HEK293 (cell line): ENCODE measurements around the gene OCSTAMP.
A peak's percentile ranks its signal among the peaks of the same experiment; 100 is the strongest.

Experiments
- KLF10 ChIP-seq: fragments of 450-650 bp; IDR thresholded peaks from 2 replicates; pipeline ENCODE4 v1.5.1; 2018; ENCODE audit warnings: missing biosample characterization, mild to moderate bottlenecking, missing genetic modification characterization
- KLF16 ChIP-seq: fragments of 450-650 bp; formaldehyde crosslinking; IDR thresholded peaks from 2 replicates; pipeline ENCODE4 v1.5.1; 2017; ENCODE audit warnings: missing biosample characterization, missing genetic modification characterization
- TCF7L2 ChIP-seq: IDR thresholded peaks from 2 replicates; pipeline ENCODE4 v1.6.1; 2011; ENCODE audit warnings: low read depth, mild to moderate bottlenecking, inconsistent platforms, low read length, moderate library complexity, borderline replicate concordance
- ZFHX2 ChIP-seq: fragments of 450-650 bp; formaldehyde crosslinking; conservative IDR thresholded peaks from 2 replicates; pipeline ENCODE4 v1.5.1; 2016; ENCODE audit warnings: missing biosample characterization, missing genetic modification characterization
- ZNF146 ChIP-seq: fragments of 450-650 bp; formaldehyde crosslinking; IDR thresholded peaks from 2 replicates; pipeline ENCODE4 v1.5.1; 2016; ENCODE audit warnings: missing biosample characterization, missing genetic modification characterization
- ZNF157 ChIP-seq: fragments of 450-650 bp; formaldehyde crosslinking; IDR thresholded peaks from 2 replicates; pipeline ENCODE4 v1.5.1; 2016; ENCODE audit warnings: missing biosample characterization, missing genetic modification characterization
- ZNF175 ChIP-seq: fragments of 450-650 bp; formaldehyde crosslinking; IDR thresholded peaks from 2 replicates; pipeline ENCODE4 v1.5.1; 2016; ENCODE audit warnings: missing biosample characterization, missing genetic modification characterization
- ZNF184 ChIP-seq: fragments of 450-650 bp; IDR thresholded peaks from 2 replicates; pipeline ENCODE4 v1.5.1; 2018; ENCODE audit warnings: missing biosample characterization, mild to moderate bottlenecking, missing genetic modification characterization
- ZNF19 ChIP-seq: fragments of 450-650 bp; formaldehyde crosslinking; IDR thresholded peaks from 2 replicates; pipeline ENCODE4; 2016; ENCODE audit warnings: missing biosample characterization, missing genetic modification characterization, low read depth
- ZNF223 ChIP-seq: fragments of 450-650 bp; formaldehyde crosslinking; IDR thresholded peaks from 2 replicates; pipeline ENCODE4 v1.5.1; 2016; ENCODE audit warnings: missing biosample characterization, missing genetic modification characterization
- ZNF280D ChIP-seq: fragments of 450-650 bp; formaldehyde crosslinking; IDR thresholded peaks from 2 replicates; pipeline ENCODE4 v1.5.1; 2016; ENCODE audit warnings: missing biosample characterization, missing genetic modification characterization
- ZNF362 ChIP-seq: fragments of 450-650 bp; formaldehyde crosslinking; IDR thresholded peaks from 2 replicates; pipeline ENCODE4 v1.5.1; 2016; ENCODE audit warnings: missing biosample characterization, missing genetic modification characterization
- ZNF391 ChIP-seq: fragments of 450-650 bp; formaldehyde crosslinking; IDR thresholded peaks from 2 replicates; pipeline ENCODE4 v1.5.1; 2016; ENCODE audit warnings: low read depth, missing biosample characterization, missing genetic modification characterization, borderline replicate concordance
- ZNF571 ChIP-seq: fragments of 450-650 bp; formaldehyde crosslinking; IDR thresholded peaks from 2 replicates; pipeline ENCODE4 v1.5.0; 2017; ENCODE audit warnings: missing biosample characterization, missing genetic modification characterization
- ZNF626 ChIP-seq: fragments of 450-650 bp; sonication (Bioruptor Pico); formaldehyde crosslinking; IDR thresholded peaks from 2 replicates; pipeline ENCODE4 v1.5.1; 2018; ENCODE audit warnings: missing biosample characterization, missing genetic modification characterization, inconsistent platforms
- ZNF629 ChIP-seq: fragments of 450-650 bp; formaldehyde crosslinking; IDR thresholded peaks from 2 replicates; pipeline ENCODE4 v1.5.1; 2017; ENCODE audit warnings: missing biosample characterization, missing genetic modification characterization
- ZNF639 ChIP-seq: fragments of 450-650 bp; formaldehyde crosslinking; IDR thresholded peaks from 2 replicates; pipeline ENCODE4 v1.5.1; 2016; ENCODE audit warnings: missing biosample characterization, missing genetic modification characterization
- ZNF660 ChIP-seq: fragments of 450-650 bp; IDR thresholded peaks from 2 replicates; pipeline ENCODE4 v1.5.1; 2018; ENCODE audit warnings: missing biosample characterization, mild to moderate bottlenecking, missing genetic modification characterization
- ZNF677 ChIP-seq: fragments of 450-650 bp; IDR thresholded peaks from 2 replicates; pipeline ENCODE4 v1.5.0; 2018; ENCODE audit warnings: missing biosample characterization, mild to moderate bottlenecking, missing genetic modification characterization, moderate library complexity
- ZNF701 ChIP-seq: fragments of 450-650 bp; formaldehyde crosslinking; IDR thresholded peaks from 2 replicates; pipeline ENCODE4 v1.5.1; 2016; ENCODE audit warnings: missing biosample characterization, missing genetic modification characterization
- ZNF777 ChIP-seq: fragments of 450-650 bp; formaldehyde crosslinking; IDR thresholded peaks from 2 replicates; pipeline ENCODE4 v1.5.1; 2017; ENCODE audit warnings: missing biosample characterization, missing genetic modification characterization, borderline replicate concordance
- TF ChIP-seq, protein P1 (sequence below): fragments of 450-650 bp; formaldehyde crosslinking; IDR thresholded peaks from 2 replicates; pipeline ENCODE4 v1.5.1; 2017; ENCODE audit warnings: missing biosample characterization, missing genetic modification characterization
- TF ChIP-seq, protein P2 (sequence below): fragments of 450-650 bp; formaldehyde crosslinking; IDR thresholded peaks from 2 replicates; pipeline ENCODE4 v1.5.1; 2016; ENCODE audit warnings: missing biosample characterization, missing genetic modification characterization
- TF ChIP-seq, protein P3 (sequence below): fragments of 450-650 bp; formaldehyde crosslinking; IDR thresholded peaks from 2 replicates; pipeline ENCODE4 v1.5.1; 2016; ENCODE audit warnings: missing biosample characterization, missing genetic modification characterization
- TF ChIP-seq, protein P4 (sequence below): fragments of 450-650 bp; formaldehyde crosslinking; IDR thresholded peaks from 2 replicates; pipeline ENCODE4 v1.5.1; 2016; ENCODE audit warnings: missing biosample characterization, missing genetic modification characterization

The OCSTAMP gene

DNA sequence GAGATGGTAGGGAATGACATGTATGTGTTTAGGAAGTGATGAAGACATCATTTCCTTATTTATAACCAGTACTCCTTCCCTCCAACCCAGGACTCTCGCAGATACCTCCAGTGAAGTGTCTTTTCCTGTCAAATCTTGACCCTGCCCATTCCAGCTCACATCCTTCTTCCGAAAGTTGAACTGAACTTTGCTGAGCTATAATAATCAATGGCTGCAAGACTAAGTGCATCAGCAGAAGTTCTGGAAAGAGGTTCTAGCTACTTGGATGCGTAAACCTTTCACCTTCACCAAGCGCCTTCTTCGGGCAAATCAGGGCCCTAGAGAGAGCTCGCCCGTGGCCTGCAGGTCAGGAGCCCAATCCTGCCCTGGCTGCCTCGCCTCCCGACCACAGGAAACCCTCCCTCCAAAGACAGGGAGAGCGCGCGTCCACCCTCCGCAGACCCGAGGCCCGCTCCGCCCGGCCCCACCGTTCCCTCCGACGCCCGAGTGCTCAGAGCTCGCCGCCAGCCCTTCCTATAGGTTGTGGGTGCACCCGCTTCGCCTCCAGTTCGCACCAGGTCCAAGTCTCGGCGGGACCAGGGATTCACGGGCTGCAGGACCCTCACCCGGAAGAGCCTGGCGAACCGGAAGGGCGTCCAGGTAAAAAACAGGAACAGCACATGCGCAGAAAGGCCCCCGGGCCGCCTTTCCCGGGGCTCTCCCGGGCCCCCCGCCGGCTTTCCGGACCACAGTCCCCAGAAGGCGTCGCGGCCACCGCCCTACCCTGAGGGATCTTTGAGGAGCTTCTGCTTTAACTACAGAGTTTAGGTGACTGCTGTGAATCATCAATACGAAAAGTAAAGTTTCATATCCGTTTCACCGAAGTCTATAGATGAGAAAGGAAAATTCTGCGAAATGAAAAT is 37.3 kb downstream of the OCSTAMP start, which contains the start of gene ZNF334 (continued):
- TF ChIP-seq ZNF280D (tag by site-specific recombination) (no peak), KLF10 (tag by site-specific recombination) (no peak), ZNF19 (tag by site-specific recombination) (no peak), KLF16 (tag by site-specific recombination) (peak; percentile 65; the same call in 1 of the 2 replicates), ZNF571 (no peak), ZNF184 (tag by site-specific recombination) (no peak), ZNF660 (no peak), ZNF777 (tag by site-specific recombination) (0 out of 2 replicates have a peak, but pooled peaks have one; percentile 28), ZNF175 (no peak), ZFHX2 (no peak), ZNF223 (no peak), ZNF629 (tag by site-specific recombination) (peak; percentile 18; the same call in 1 of the 2 replicates), ZNF391 (tag by site-specific recombination) (no peak), ZNF626 (tag by site-specific recombination) (no peak), ZNF677 (tag by site-specific recombination) (no peak), ZNF362 (tag by site-specific recombination) (peak; percentile 96), ZNF639 (tag by site-specific recombination) (no peak), TCF7L2 (no peak), ZNF146 (no peak), ZNF157 (tag by site-specific recombination) (no peak), ZNF701 (no peak)
- TF ChIP-seq, protein P1, sequence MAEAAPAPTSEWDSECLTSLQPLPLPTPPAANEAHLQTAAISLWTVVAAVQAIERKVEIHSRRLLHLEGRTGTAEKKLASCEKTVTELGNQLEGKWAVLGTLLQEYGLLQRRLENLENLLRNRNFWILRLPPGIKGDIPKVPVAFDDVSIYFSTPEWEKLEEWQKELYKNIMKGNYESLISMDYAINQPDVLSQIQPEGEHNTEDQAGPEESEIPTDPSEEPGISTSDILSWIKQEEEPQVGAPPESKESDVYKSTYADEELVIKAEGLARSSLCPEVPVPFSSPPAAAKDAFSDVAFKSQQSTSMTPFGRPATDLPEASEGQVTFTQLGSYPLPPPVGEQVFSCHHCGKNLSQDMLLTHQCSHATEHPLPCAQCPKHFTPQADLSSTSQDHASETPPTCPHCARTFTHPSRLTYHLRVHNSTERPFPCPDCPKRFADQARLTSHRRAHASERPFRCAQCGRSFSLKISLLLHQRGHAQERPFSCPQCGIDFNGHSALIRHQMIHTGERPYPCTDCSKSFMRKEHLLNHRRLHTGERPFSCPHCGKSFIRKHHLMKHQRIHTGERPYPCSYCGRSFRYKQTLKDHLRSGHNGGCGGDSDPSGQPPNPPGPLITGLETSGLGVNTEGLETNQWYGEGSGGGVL = no peak
- TF ChIP-seq, protein P2, sequence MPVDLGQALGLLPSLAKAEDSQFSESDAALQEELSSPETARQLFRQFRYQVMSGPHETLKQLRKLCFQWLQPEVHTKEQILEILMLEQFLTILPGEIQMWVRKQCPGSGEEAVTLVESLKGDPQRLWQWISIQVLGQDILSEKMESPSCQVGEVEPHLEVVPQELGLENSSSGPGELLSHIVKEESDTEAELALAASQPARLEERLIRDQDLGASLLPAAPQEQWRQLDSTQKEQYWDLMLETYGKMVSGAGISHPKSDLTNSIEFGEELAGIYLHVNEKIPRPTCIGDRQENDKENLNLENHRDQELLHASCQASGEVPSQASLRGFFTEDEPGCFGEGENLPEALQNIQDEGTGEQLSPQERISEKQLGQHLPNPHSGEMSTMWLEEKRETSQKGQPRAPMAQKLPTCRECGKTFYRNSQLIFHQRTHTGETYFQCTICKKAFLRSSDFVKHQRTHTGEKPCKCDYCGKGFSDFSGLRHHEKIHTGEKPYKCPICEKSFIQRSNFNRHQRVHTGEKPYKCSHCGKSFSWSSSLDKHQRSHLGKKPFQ (tag by site-specific recombination) = no peak
- TF ChIP-seq, protein P3, sequence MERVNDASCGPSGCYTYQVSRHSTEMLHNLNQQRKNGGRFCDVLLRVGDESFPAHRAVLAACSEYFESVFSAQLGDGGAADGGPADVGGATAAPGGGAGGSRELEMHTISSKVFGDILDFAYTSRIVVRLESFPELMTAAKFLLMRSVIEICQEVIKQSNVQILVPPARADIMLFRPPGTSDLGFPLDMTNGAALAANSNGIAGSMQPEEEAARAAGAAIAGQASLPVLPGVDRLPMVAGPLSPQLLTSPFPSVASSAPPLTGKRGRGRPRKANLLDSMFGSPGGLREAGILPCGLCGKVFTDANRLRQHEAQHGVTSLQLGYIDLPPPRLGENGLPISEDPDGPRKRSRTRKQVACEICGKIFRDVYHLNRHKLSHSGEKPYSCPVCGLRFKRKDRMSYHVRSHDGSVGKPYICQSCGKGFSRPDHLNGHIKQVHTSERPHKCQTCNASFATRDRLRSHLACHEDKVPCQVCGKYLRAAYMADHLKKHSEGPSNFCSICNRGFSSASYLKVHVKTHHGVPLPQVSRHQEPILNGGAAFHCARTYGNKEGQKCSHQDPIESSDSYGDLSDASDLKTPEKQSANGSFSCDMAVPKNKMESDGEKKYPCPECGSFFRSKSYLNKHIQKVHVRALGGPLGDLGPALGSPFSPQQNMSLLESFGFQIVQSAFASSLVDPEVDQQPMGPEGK (tag by site-specific recombination) = peak; percentile 73
- TF ChIP-seq, protein P4, sequence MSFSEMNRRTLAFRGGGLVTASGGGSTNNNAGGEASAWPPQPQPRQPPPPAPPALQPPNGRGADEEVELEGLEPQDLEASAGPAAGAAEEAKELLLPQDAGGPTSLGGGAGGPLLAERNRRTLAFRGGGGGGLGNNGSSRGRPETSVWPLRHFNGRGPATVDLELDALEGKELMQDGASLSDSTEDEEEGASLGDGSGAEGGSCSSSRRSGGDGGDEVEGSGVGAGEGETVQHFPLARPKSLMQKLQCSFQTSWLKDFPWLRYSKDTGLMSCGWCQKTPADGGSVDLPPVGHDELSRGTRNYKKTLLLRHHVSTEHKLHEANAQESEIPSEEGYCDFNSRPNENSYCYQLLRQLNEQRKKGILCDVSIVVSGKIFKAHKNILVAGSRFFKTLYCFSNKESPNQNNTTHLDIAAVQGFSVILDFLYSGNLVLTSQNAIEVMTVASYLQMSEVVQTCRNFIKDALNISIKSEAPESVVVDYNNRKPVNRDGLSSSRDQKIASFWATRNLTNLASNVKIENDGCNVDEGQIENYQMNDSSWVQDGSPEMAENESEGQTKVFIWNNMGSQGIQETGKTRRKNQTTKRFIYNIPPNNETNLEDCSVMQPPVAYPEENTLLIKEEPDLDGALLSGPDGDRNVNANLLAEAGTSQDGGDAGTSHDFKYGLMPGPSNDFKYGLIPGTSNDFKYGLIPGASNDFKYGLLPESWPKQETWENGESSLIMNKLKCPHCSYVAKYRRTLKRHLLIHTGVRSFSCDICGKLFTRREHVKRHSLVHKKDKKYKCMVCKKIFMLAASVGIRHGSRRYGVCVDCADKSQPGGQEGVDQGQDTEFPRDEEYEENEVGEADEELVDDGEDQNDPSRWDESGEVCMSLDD (tag by site-specific recombination) = no peak
